ENCODE results near the gene CST4. TPM values are rescaled to one million over a fixed set of nuclear protein-coding genes. Genes with fewer than 3 reads are reported as not detected.
"Not testable (repeated sequence)": the region's sequence is repeated elsewhere in the genome, so short reads cannot be mapped to it uniquely, and the experiment has no call there.

The CST4 gene
- total RNA-seq, 2 donors from 2014 or later, result not detected

DNA sequence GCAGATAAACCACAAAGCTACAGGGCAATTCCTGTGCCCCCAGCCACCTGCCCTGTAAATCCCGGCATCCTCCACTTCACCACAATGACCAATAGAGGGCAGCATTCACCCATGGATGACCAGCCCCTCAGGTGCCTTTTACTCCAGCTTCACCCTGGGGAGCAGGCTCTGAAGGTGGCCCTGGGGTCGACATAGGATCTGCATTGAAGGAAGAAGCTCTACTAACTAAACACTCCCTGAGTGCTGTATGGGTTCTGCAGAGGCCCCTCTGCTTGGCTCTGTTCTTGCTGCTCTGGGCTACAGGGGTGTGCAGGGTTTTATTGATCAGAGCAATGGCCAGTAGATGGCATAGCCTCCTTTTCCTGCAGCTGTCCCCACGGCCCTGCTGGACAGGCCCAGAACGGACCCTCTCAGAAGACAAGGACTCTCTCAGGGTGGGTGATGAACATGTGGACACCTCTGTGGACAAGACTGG, 20.3 kb downstream of the CST4 start:
- no peak for DNase-seq (ENCODE audit: low spot score)
- TF ChIP-seq, protein P1, sequence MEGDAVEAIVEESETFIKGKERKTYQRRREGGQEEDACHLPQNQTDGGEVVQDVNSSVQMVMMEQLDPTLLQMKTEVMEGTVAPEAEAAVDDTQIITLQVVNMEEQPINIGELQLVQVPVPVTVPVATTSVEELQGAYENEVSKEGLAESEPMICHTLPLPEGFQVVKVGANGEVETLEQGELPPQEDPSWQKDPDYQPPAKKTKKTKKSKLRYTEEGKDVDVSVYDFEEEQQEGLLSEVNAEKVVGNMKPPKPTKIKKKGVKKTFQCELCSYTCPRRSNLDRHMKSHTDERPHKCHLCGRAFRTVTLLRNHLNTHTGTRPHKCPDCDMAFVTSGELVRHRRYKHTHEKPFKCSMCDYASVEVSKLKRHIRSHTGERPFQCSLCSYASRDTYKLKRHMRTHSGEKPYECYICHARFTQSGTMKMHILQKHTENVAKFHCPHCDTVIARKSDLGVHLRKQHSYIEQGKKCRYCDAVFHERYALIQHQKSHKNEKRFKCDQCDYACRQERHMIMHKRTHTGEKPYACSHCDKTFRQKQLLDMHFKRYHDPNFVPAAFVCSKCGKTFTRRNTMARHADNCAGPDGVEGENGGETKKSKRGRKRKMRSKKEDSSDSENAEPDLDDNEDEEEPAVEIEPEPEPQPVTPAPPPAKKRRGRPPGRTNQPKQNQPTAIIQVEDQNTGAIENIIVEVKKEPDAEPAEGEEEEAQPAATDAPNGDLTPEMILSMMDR (IDR thresholded peaks at IDR 0.05), result peak; percentile 75
- ATAC-seq (ENCODE audit: insufficient number of reproducible peaks, low FRiP score, low read depth), result no peak
- Histone ChIP-seq H3K4me1 (ENCODE audit: control insufficient read depth in 1 of 2, low read depth in 2 of 2) (no peaks in the 10 kb centered on the region), H3K4me3 (no peak overlapping the region), H3K27me3 (replicated peaks; ENCODE audit: insufficient read depth) (no peaks in the 10 kb centered on the region), H3K36me3 (no peaks in the 10 kb centered on the region), H3K27ac (no peak overlapping the region), H3K9me3 (no peaks in the 10 kb centered on the region)

DNA sequence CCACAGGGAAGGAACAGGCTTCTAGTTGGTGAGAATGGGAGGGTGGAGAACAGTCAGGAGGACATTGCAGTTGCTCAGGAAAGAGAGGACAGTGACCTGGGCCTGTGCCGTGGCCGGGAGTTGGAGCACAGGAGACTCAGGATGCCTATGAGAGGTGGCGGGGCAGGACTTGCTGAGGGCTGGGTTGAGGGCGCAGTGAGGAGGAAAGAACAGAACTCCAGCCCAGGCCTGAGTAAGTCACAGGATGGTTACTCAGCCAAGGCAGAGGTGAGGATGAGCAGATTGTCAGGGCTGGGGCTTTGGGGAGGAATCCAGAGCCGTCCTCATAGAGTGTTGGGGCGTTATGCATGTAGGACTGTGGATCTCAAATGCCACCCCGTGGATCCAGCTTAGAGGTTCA, 21.2 kb downstream of the CST4 start:
- no peaks in the 10 kb centered on the region for H3K36me3 ChIP-seq
- H3K4me3 ChIP-seq, result no peak overlapping the region
- ATAC-seq (ENCODE audit: insufficient number of reproducible peaks, low FRiP score, low read depth), result no peak
- TF ChIP-seq, protein P1 (IDR thresholded peaks at IDR 0.05), result no peak
- H3K27me3 ChIP-seq (replicated peaks; ENCODE audit: insufficient read depth), result no peaks in the 10 kb centered on the region
- H3K9me3 ChIP-seq, result no peaks in the 10 kb centered on the region
- no peak for DNase-seq (ENCODE audit: low spot score)
- no peaks in the 10 kb centered on the region for H3K4me1 ChIP-seq (ENCODE audit: control insufficient read depth in 1 of 2, low read depth in 2 of 2)
- no peak overlapping the region for H3K27ac ChIP-seq

DNA sequence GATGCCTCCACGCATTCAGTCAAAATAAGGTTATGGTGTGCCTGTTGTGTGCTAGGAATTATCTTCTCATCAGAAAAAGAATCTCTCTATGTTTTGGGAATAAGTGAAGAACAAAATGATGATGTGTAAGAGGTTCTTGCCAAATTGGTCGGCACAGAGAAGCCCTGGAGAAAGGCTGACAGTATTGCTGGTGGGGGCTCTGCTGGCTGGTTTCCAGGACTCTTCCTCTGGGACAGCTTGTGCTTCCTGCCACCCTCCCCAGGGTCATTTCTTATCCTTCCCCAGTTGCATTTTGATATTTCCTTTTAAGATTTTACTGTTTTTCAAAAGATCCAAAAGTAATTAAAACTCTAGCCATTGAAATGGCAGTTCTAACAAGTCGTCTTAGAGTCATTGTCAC, 22.1 kb downstream of the CST4 start:
- ATAC-seq (ENCODE audit: insufficient number of reproducible peaks, low FRiP score, low read depth) (no peak), DNase-seq (ENCODE audit: low spot score) (no peak)
- Histone ChIP-seq H3K27me3 (replicated peaks; ENCODE audit: insufficient read depth) (no peaks in the 10 kb centered on the region), H3K27ac (no peak overlapping the region), H3K9me3 (no peaks in the 10 kb centered on the region), H3K36me3 (no peaks in the 10 kb centered on the region), H3K4me1 (ENCODE audit: control insufficient read depth in 1 of 2, low read depth in 2 of 2) (no peaks in the 10 kb centered on the region), H3K4me3 (no peak overlapping the region)
- TF ChIP-seq, protein P1 (IDR thresholded peaks at IDR 0.05), result no peak

DNA sequence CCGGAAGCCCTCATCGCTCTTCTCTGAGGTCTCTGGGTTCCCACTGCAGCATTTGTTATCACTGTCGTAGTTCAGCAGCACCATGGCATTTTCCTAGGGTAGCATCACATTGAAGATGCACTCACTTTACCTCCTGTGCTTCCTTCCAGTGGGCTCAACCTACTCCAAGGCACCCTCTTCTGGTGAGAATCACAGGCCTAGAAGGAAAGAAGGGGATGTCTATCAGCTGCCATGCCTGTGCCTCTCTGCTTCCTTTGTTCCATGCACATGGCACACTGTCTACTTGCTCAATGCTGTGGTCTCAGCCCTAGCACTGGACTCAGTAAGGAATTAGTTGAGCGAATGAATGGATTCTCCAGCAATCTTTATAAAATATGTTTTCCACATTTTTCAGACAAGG, 22.6 kb downstream of the CST4 start:
- Histone ChIP-seq H3K4me1 (ENCODE audit: control insufficient read depth in 1 of 2, low read depth in 2 of 2) (no peaks in the 10 kb centered on the region), H3K27ac (no peak overlapping the region)

DNA sequence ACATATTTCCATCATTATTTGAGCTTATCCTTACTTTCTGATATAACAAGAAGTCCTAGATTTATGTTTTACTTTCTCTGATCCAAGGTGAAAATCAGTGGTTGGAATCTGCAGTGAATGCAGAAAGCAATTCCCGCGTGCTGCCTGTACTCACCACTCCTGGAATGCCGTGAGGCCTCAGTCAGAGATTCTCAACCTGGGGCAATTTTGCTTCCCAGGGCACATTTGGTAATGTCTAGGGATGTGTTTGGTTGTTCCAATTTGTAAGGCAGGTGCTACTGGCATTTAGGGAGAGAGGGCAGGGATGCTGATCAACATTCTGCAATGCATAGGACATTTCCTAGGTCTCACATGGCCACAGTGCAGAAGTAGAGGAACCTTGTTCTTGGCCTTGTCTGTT, 23.9 kb downstream of the CST4 start:
- no peak overlapping the region for H3K27ac ChIP-seq
- peaks cover 3 to 9% of the 10 kb centered on the region in 2 donors for H3K4me1 ChIP-seq (ENCODE audit: control insufficient read depth in 1 of 2, low read depth in 2 of 2)
- H3K9me3 ChIP-seq, result no peaks in the 10 kb centered on the region
- TF ChIP-seq, protein P1 (IDR thresholded peaks at IDR 0.05), result no peak
- DNase-seq (ENCODE audit: low spot score), result no peak
- no peaks in the 10 kb centered on the region for H3K36me3 ChIP-seq
- no peak overlapping the region for H3K4me3 ChIP-seq
- H3K27me3 ChIP-seq (replicated peaks; ENCODE audit: insufficient read depth), result no peaks in the 10 kb centered on the region
- no peak for ATAC-seq (ENCODE audit: insufficient number of reproducible peaks, low FRiP score, low read depth)

More for the DNA sequence above, 22.6 kb downstream of the CST4 start:
- H3K27me3 ChIP-seq (replicated peaks; ENCODE audit: insufficient read depth), result no peaks in the 10 kb centered on the region
- TF ChIP-seq, protein P1 (IDR thresholded peaks at IDR 0.05), result no peak
- DNase-seq (ENCODE audit: low spot score), result no peak
- no peaks in the 10 kb centered on the region for H3K36me3 ChIP-seq
- H3K4me3 ChIP-seq, result no peak overlapping the region
- no peak for ATAC-seq (ENCODE audit: insufficient number of reproducible peaks, low FRiP score, low read depth)
- no peaks in the 10 kb centered on the region for H3K9me3 ChIP-seq

DNA sequence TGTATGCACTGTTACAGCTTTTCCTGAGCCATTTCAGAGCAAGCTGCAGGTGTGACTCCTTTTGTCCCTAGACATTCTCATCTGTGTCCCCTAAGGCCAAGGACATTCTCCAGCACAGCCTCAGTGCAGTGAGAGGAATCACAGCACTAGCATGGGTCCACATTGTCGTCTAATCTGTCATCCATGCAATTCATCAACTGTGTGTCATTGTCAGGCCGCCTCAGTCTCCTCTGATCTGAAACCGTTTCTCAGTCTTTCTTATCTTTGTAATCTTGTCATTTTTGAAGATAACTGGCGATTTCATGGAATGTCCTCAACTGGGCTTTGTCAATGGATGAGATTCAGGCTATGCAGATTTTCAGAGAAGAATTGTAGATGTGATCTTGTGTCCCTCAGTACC, 24.8 kb downstream of the CST4 start:
- not testable (repeated sequence) for H3K4me1 ChIP-seq (ENCODE audit: control insufficient read depth in 1 of 2, low read depth in 2 of 2); H3K27ac ChIP-seq; ATAC-seq (ENCODE audit: insufficient number of reproducible peaks, low FRiP score, low read depth); H3K4me3 ChIP-seq; H3K27me3 ChIP-seq (replicated peaks; ENCODE audit: insufficient read depth); H3K36me3 ChIP-seq; DNase-seq (ENCODE audit: low spot score); H3K9me3 ChIP-seq

Data from thoracic aorta (tissue), 2 donors.